ENCODE data around the gene ZPR1. TPM values are rescaled to one million over a fixed set of nuclear protein-coding genes. Genes with fewer than 3 reads are reported as not detected.

Gene ZPR1
- total RNA-seq, 2 experiments from 2014 or later: 117 to 118 TPM

DNA sequence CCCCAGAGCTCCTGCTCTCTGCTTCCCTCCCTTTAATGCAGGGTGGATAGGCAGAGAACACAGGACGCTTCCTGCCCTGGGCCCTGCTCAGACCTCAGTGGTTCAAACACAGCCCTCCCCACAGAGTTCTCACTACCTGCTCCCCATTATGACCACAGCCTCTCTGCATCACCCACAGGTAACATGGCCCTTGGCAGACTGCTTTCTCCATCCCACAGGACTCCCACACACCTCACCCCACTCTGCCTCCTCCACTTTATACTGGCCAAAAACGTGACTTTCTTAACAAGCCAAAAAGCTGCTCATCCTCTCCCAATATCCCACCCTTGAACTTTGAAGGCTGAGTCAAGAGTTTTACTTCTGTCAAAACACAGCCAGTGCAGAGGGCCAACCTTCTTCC, 48.8 kb downstream of the ZPR1 start:
- intact Hi-C loops (cut with DNase I, micrococcal nuclease): no loop called here
- Mint-ChIP-seq H3K4me1 (ENCODE audit: low read depth) (no peaks in the 10 kb centered on the region), H3K27me3 (no peaks in the 10 kb centered on the region), H3K9me3 (no peaks in the 10 kb centered on the region), H3K4me3 (no peak overlapping the region), H3K27ac (no peak overlapping the region), H3K36me3 (ENCODE audit: low read depth) (no peaks in the 10 kb centered on the region)
- Histone ChIP-seq H3K27me3 (ENCODE audit: control insufficient read depth in 1 of 2, insufficient read depth in 2 of 2, low read length in 2 of 2) (no peaks in the 10 kb centered on the region), H3K27ac (ENCODE audit: low read depth in 1 of 2, low read length in 2 of 2) (no peak overlapping the region), H3K4me3 (ENCODE audit: low read length) (no peak overlapping the region), H3K9me3 (ENCODE audit: control insufficient read depth in 1 of 2, insufficient read depth in 1 of 2, low read length in 2 of 2) (no peaks in the 10 kb centered on the region), H3K4me1 (ENCODE audit: insufficient read depth, low read length) (no peaks in the 10 kb centered on the region), H3K36me3 (ENCODE audit: insufficient read depth, low read length) (no peaks in the 10 kb centered on the region)
- DNase-seq (no peak), ATAC-seq (ENCODE audit: poor library complexity) (no peak)
- ChIA-PET CTCF (interaction anchor here (1.3 kb wide), 1 partner anchor 8 kb away, joined by 3 read pairs; no protein-coding TSS in a partner anchor), POLR2A (no interaction called here)
- TF ChIP-seq CTCF (IDR thresholded peaks at IDR 0.05): no peak

DNA sequence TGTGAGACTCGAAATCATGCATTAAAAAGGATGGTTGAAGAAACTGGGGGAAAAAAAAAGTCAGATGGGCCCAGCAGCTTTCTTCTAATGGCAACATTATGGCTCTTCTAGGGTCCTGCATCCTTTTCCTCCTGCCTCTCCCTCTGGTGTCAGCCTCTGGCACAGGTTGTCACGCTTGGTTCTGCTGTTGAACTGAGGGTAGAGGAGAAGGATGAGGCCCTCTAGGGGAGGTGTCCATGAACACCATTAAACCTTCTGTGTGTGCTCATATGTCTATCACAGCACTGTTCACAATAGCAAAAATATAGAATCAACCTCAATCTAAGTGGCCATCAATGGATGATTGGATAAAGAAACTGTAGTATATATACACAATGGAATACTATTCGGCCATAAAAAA, 51.1 kb downstream of the ZPR1 start:
- no peaks in the 10 kb centered on the region for H3K9me3 ChIP-seq (ENCODE audit: control insufficient read depth in 1 of 2, insufficient read depth in 1 of 2, low read length in 2 of 2)
- intact Hi-C loops (cut with DNase I, micrococcal nuclease): no loop called here
- Mint-ChIP-seq H3K9me3 (no peaks in the 10 kb centered on the region), H3K27me3 (no peaks in the 10 kb centered on the region), H3K4me3 (no peak overlapping the region), H3K27ac (no peak overlapping the region), H3K36me3 (ENCODE audit: low read depth) (no peaks in the 10 kb centered on the region), H3K4me1 (ENCODE audit: low read depth) (peaks cover 7% of the 10 kb centered on the region)
- H3K27ac ChIP-seq (ENCODE audit: low read depth in 1 of 2, low read length in 2 of 2): no peak overlapping the region
- ATAC-seq (ENCODE audit: poor library complexity) (no peak), DNase-seq (no peak)
- no peaks in the 10 kb centered on the region for H3K27me3 ChIP-seq (ENCODE audit: control insufficient read depth in 1 of 2, insufficient read depth in 2 of 2, low read length in 2 of 2)
- CTCF ChIA-PET: no interaction called here
- H3K36me3 ChIP-seq (ENCODE audit: insufficient read depth, low read length): no peaks in the 10 kb centered on the region
- TF ChIP-seq CTCF (IDR thresholded peaks at IDR 0.05): no peak
- POLR2A ChIA-PET: interaction anchor here (0.6 kb wide), 1 partner anchor 50 kb away, joined by 4 read pairs; no protein-coding TSS in a partner anchor
- H3K4me3 ChIP-seq (ENCODE audit: low read length): no peak overlapping the region
- H3K4me1 ChIP-seq (ENCODE audit: insufficient read depth, low read length): peaks cover 7% of the 10 kb centered on the region

DNA sequence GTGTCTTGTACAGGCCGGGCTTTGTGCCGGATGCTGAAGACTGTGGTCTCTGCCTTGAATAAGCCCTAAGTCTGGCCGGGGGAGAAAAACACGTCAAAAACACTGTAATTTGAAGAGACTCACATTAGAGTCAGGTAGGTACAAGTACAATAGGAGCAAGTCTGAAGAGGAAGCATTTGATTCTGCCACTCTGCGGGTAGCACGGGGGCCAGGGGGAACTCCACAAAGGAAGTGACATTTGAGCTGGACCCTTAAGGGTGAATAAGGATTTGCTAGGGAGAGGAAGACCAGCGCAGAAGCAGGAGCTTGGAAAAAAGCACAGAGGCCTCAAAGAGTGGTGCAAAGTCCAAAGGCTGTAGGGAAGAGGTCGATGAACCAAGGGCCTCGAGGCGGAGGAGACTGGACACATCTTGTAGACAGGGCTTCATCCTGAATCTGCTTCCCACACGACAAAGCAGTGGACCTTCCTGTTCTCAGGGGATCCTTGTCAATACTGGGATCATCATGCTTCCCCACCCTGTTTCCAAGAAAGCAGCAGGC, 53.8 kb downstream of the ZPR1 start:
- Mint-ChIP-seq H3K4me1 (ENCODE audit: low read depth) (peaks cover 7% of the 10 kb centered on the region), H3K27me3 (no peaks in the 10 kb centered on the region), H3K4me3 (no peak overlapping the region), H3K27ac (no peak overlapping the region), H3K9me3 (no peaks in the 10 kb centered on the region), H3K36me3 (ENCODE audit: low read depth) (no peaks in the 10 kb centered on the region)
- Histone ChIP-seq H3K9me3 (ENCODE audit: control insufficient read depth in 1 of 2, insufficient read depth in 1 of 2, low read length in 2 of 2) (no peaks in the 10 kb centered on the region), H3K4me3 (ENCODE audit: low read length) (no peak overlapping the region), H3K27ac (ENCODE audit: low read depth in 1 of 2, low read length in 2 of 2) (no peak overlapping the region), H3K36me3 (ENCODE audit: insufficient read depth, low read length) (no peaks in the 10 kb centered on the region), H3K27me3 (ENCODE audit: control insufficient read depth in 1 of 2, insufficient read depth in 2 of 2, low read length in 2 of 2) (no peaks in the 10 kb centered on the region), H3K4me1 (ENCODE audit: insufficient read depth, low read length) (peaks cover 7% of the 10 kb centered on the region)
- intact Hi-C loops (cut with DNase I, micrococcal nuclease): loop anchor here in 1 of 2 experiments (5.0 kb wide), 2 partner anchors 103 to 493 kb away; partner anchors contain the start of gene APOA1
- POLR2A ChIA-PET: no interaction called here
- ATAC-seq (ENCODE audit: poor library complexity) (no peak), DNase-seq (peak in 1 of 14 experiments; percentile 10)
- CTCF ChIA-PET: interaction anchor here (0.8 kb wide), 1 partner anchor 372 kb away, joined by 3 read pairs; no protein-coding TSS in a partner anchor
- no peak for TF ChIP-seq CTCF (IDR thresholded peaks at IDR 0.05)
